ENCODE measurements around the gene FAM24B. TPM values are rescaled to one million over a fixed set of nuclear protein-coding genes. Genes with fewer than 3 reads are reported as not detected.
"Not testable (repeated sequence)": the region's sequence is repeated elsewhere in the genome, so short reads cannot be mapped to it uniquely, and the experiment has no call there.

The FAM24B gene
- polyA plus RNA-seq, 4 donors = 3.9 to 5.7 TPM; not detected in 2

- Histone ChIP-seq H3K4me3 (ENCODE audit: low read depth in 1 of 3, low read length in 3 of 3) (no peak overlapping the region), H3K4me1 (ENCODE audit: control insufficient read depth in 3 of 3, insufficient read depth in 2 of 3, low read depth in 1 of 3, low read length in 2 of 3) (no peaks in the 10 kb centered on the region), H3K27me3 (ENCODE audit: control insufficient read depth in 3 of 3, insufficient read depth in 3 of 3, low read length in 3 of 3) (no peaks in the 10 kb centered on the region), H3K36me3 (ENCODE audit: control insufficient read depth in 3 of 3, insufficient read depth in 2 of 3, low read depth in 1 of 3, low read length in 3 of 3) (no peaks in the 10 kb centered on the region), H3K27ac (ENCODE audit: low read depth in 1 of 3, low read length in 2 of 3) (no peak overlapping the region), H3K9me3 (ENCODE audit: control insufficient read depth in 2 of 2, insufficient read depth in 1 of 2, low read depth in 1 of 2, low read length in 1 of 2) (no peaks in the 10 kb centered on the region)
- DNase-seq (no peak), FAIRE-seq (no peak)
Observed at GRCh38 chr10:122882766-122883165, 3.4 kb upstream of the FAM24B start.

DNA sequence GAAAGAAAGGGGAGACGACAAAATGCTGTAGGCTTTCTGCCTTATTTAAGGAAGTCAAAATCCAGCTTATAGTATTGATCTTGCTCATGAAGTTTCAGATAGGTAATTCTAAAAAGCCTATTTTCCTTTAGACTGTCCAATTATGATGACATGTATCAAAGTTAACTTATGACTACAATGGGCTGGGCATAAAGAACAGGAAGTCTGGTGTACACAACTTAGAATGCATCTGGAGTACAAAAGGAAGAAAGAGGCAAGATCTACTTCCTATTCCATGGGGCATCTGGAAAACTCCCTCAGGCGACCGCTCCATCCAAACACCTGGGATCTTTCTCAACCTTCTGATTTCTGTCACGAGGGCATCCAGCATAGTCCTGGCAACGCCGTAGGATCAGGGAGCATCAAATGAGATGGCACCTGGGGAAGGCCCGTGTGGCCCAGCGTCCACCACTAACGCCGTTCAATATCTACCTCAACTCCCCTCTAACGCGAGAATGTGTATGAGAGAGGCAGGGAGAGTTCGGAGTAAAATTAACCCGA is 512 bp downstream of the FAM24B start:
- FAIRE-seq = no peak
- peak overlapping the region; percentile 44 to 64 (median 62) for H3K4me3 ChIP-seq (ENCODE audit: low read depth in 1 of 3, low read length in 3 of 3)
- WGBS, 3 donors = 19 to 43% (median 28%) methylated on average over 14 of the region's 14 CpGs
- H3K36me3 ChIP-seq (ENCODE audit: control insufficient read depth in 3 of 3, insufficient read depth in 2 of 3, low read depth in 1 of 3, low read length in 3 of 3) = no peaks in the 10 kb centered on the region
- H3K27me3 ChIP-seq (ENCODE audit: control insufficient read depth in 3 of 3, insufficient read depth in 3 of 3, low read length in 3 of 3) = no peaks in the 10 kb centered on the region
- no peaks in the 10 kb centered on the region for H3K9me3 ChIP-seq (ENCODE audit: control insufficient read depth in 2 of 2, insufficient read depth in 1 of 2, low read depth in 1 of 2, low read length in 1 of 2)
- peak in 1 of 2 donors; percentile 30 for DNase-seq
- H3K4me1 ChIP-seq (ENCODE audit: control insufficient read depth in 3 of 3, insufficient read depth in 2 of 3, low read depth in 1 of 3, low read length in 2 of 3) = peaks cover 0 to 3% (median 2%) of the 10 kb centered on the region in 3 donors
- H3K27ac ChIP-seq (ENCODE audit: low read depth in 1 of 3, low read length in 2 of 3) = peak overlapping the region in 1 of 3 donors; percentile 69

DNA sequence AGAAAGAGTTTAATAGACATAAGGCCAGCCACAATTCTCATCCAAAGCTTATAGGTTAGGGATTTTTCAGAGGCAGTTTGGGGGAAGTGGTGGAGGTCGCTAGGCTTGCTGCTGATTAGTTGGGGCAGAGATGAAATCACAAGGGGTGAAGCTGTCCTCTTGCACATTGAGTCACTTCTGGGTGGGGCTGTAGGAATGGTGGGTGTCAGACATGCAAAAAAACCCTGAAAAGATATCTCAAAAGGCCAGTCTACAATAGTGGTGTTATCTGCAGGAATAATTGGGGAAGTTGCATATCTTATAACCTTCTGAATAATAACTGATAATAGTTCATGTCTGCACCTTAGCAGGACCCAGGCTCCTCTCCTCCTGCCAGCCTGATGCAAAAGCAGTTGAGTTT is 2.1 kb downstream of the FAM24B start:
- Histone ChIP-seq H3K27me3 (ENCODE audit: control insufficient read depth in 3 of 3, insufficient read depth in 3 of 3, low read length in 3 of 3) (no peaks in the 10 kb centered on the region), H3K4me3 (ENCODE audit: low read depth in 1 of 3, low read length in 3 of 3) (no peak overlapping the region), H3K9me3 (ENCODE audit: control insufficient read depth in 2 of 2, insufficient read depth in 1 of 2, low read depth in 1 of 2, low read length in 1 of 2) (no peaks in the 10 kb centered on the region), H3K36me3 (ENCODE audit: control insufficient read depth in 3 of 3, insufficient read depth in 2 of 3, low read depth in 1 of 3, low read length in 3 of 3) (no peaks in the 10 kb centered on the region), H3K27ac (ENCODE audit: low read depth in 1 of 3, low read length in 2 of 3) (no peak overlapping the region), H3K4me1 (ENCODE audit: control insufficient read depth in 3 of 3, insufficient read depth in 2 of 3, low read depth in 1 of 3, low read length in 2 of 3) (peaks cover 0 to 3% (median 2%) of the 10 kb centered on the region in 3 donors)
- WGBS, 3 donors = 53 to 64% (median 58%) methylated on average over 1 of the region's 1 CpG
- FAIRE-seq = no peak
- DNase-seq = no peak

- Histone ChIP-seq H3K9me3 (ENCODE audit: control insufficient read depth in 2 of 2, insufficient read depth in 1 of 2, low read depth in 1 of 2, low read length in 1 of 2) (no peaks in the 10 kb centered on the region), H3K27me3 (ENCODE audit: control insufficient read depth in 3 of 3, insufficient read depth in 3 of 3, low read length in 3 of 3) (no peaks in the 10 kb centered on the region), H3K36me3 (ENCODE audit: control insufficient read depth in 3 of 3, insufficient read depth in 2 of 3, low read depth in 1 of 3, low read length in 3 of 3) (no peaks in the 10 kb centered on the region), H3K4me3 (ENCODE audit: low read depth in 1 of 3, low read length in 3 of 3) (no peak overlapping the region), H3K4me1 (ENCODE audit: control insufficient read depth in 3 of 3, insufficient read depth in 2 of 3, low read depth in 1 of 3, low read length in 2 of 3) (peaks cover 0 to 3% (median 2%) of the 10 kb centered on the region in 3 donors), H3K27ac (ENCODE audit: low read depth in 1 of 3, low read length in 2 of 3) (no peak overlapping the region)
- DNase-seq (no peak), FAIRE-seq (no peak)
- 85 to 97% (median 93%) methylated on average over 1 of the region's 1 CpG for whole genome bisulfite sequencing, 3 donors
Observed at GRCh38 chr10:122876467-122876855, 2.9 kb downstream of the FAM24B start.

GRCh38 chr10:122875843-122876466 is 3.4 kb downstream of the FAM24B start:
- H3K27me3 ChIP-seq (ENCODE audit: control insufficient read depth in 3 of 3, insufficient read depth in 3 of 3, low read length in 3 of 3) = no peaks in the 10 kb centered on the region
- no peak overlapping the region for H3K27ac ChIP-seq (ENCODE audit: low read depth in 1 of 3, low read length in 2 of 3)
- WGBS, 3 donors = 29 to 48% (median 47%) methylated on average over 6 of the region's 6 CpGs
- DNase-seq (peak in 1 of 2 donors; percentile 23), FAIRE-seq (no peak)
- H3K4me3 ChIP-seq (ENCODE audit: low read depth in 1 of 3, low read length in 3 of 3) = no peak overlapping the region
- no peaks in the 10 kb centered on the region for H3K36me3 ChIP-seq (ENCODE audit: control insufficient read depth in 3 of 3, insufficient read depth in 2 of 3, low read depth in 1 of 3, low read length in 3 of 3)
- peaks cover 0 to 3% (median 2%) of the 10 kb centered on the region in 3 donors for H3K4me1 ChIP-seq (ENCODE audit: control insufficient read depth in 3 of 3, insufficient read depth in 2 of 3, low read depth in 1 of 3, low read length in 2 of 3)
- no peaks in the 10 kb centered on the region for H3K9me3 ChIP-seq (ENCODE audit: control insufficient read depth in 2 of 2, insufficient read depth in 1 of 2, low read depth in 1 of 2, low read length in 1 of 2)

DNA sequence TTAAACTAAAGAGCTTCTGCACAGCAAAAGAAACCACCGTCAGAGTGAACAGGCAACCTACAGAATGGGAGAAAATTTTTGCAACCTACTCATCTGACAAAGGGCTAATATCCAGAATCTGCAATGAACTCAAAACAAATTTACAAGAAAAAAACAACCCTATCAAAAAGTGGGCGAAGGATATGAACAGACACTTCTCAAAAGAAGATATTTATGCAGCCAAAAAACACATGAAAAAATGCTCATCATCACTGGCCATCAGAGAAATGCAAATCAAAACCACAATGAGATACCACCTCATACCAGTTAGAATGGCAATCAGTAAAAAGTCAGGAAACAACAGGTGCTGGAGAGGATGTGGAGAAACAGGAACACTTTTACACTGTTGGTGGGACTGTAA is 7.4 kb downstream of the FAM24B start:
- not testable (repeated sequence) for H3K9me3 ChIP-seq (ENCODE audit: control insufficient read depth in 2 of 2, insufficient read depth in 1 of 2, low read depth in 1 of 2, low read length in 1 of 2); DNase-seq; H3K36me3 ChIP-seq (ENCODE audit: control insufficient read depth in 3 of 3, insufficient read depth in 2 of 3, low read depth in 1 of 3, low read length in 3 of 3); H3K4me3 ChIP-seq (ENCODE audit: low read depth in 1 of 3, low read length in 3 of 3); H3K27ac ChIP-seq (ENCODE audit: low read depth in 1 of 3, low read length in 2 of 3); FAIRE-seq; H3K4me1 ChIP-seq (ENCODE audit: control insufficient read depth in 3 of 3, insufficient read depth in 2 of 3, low read depth in 1 of 3, low read length in 2 of 3); H3K27me3 ChIP-seq (ENCODE audit: control insufficient read depth in 3 of 3, insufficient read depth in 3 of 3, low read length in 3 of 3)
- 96 to 100% (median 100%) methylated on average over 1 of the region's 2 CpGs for WGBS, 3 donors

DNA sequence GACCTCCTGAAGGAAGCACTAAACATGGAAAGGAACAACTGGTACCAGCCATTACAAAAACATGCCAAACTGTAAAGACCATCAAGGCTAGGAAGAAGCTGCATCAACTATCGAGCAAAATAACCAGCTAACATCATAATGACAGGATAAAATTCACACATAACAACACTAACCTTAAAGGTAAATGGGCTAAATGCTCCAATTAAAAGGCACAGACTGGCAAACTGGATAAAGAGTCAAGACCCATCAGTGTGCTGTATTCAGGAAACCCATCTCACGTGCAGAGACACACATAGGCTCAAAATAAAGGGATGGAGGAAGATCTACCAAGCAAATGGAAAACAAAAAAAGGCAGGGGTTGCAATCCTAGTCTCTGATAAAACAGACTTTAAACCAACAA is 10.6 kb downstream of the FAM24B start:
- not testable (repeated sequence) for H3K4me3 ChIP-seq (ENCODE audit: low read depth in 1 of 3, low read length in 3 of 3); H3K36me3 ChIP-seq (ENCODE audit: control insufficient read depth in 3 of 3, insufficient read depth in 2 of 3, low read depth in 1 of 3, low read length in 3 of 3); FAIRE-seq; H3K9me3 ChIP-seq (ENCODE audit: control insufficient read depth in 2 of 2, insufficient read depth in 1 of 2, low read depth in 1 of 2, low read length in 1 of 2); DNase-seq; H3K4me1 ChIP-seq (ENCODE audit: control insufficient read depth in 3 of 3, insufficient read depth in 2 of 3, low read depth in 1 of 3, low read length in 2 of 3); H3K27me3 ChIP-seq (ENCODE audit: control insufficient read depth in 3 of 3, insufficient read depth in 3 of 3, low read length in 3 of 3); H3K27ac ChIP-seq (ENCODE audit: low read depth in 1 of 3, low read length in 2 of 3)
- WGBS, 3 donors = 89 to 95% (median 90%) methylated on average over 1 of the region's 2 CpGs

DNA sequence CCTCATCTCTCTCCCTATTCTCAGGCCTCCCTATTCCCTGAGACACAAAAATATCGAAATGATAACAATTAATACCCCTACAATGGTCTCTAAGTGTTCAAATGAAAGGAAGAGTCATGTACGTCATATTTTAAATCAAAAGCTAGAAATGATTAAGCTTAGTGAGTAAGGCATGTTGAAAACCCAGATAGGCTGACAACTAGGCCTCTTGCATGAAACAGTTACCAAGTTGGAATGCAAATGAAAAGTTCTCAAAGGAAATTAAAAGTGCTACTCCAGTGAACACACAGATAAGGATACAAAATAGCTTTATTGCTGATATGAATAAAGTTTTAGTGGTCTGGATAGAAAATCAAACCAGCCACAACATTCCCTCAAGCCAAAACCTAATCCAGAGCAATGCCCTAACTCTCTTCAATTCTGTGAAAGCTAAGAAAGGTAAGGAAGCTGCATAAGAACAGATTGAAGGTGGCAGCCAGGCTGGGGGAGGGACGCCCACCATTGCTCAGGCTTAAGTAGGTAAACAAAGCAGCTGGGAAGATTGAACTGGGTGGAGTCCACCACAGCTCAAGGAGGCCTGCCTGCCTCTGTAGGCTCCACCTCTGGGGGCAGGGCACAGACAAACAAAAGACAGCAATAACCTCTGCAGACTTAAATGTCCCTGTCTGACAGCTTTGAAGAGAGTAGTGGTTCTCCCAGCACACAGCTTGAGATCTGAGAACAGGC is 12.5 kb downstream of the FAM24B start:
- H3K36me3 ChIP-seq (ENCODE audit: control insufficient read depth in 3 of 3, insufficient read depth in 2 of 3, low read depth in 1 of 3, low read length in 3 of 3); H3K27ac ChIP-seq (ENCODE audit: low read depth in 1 of 3, low read length in 2 of 3); FAIRE-seq; H3K4me3 ChIP-seq (ENCODE audit: low read depth in 1 of 3, low read length in 3 of 3); H3K27me3 ChIP-seq (ENCODE audit: control insufficient read depth in 3 of 3, insufficient read depth in 3 of 3, low read length in 3 of 3); H3K4me1 ChIP-seq (ENCODE audit: control insufficient read depth in 3 of 3, insufficient read depth in 2 of 3, low read depth in 1 of 3, low read length in 2 of 3); H3K9me3 ChIP-seq (ENCODE audit: control insufficient read depth in 2 of 2, insufficient read depth in 1 of 2, low read depth in 1 of 2, low read length in 1 of 2): not testable (repeated sequence)
- 65 to 79% (median 68%) methylated on average over 3 of the region's 3 CpGs for WGBS, 3 donors
- DNase-seq = peak in 1 of 2 donors; percentile 5

Measured in small intestine (tissue), 7 donors.